ENCODE results near the gene TASP1. TPM values are rescaled to one million over a fixed set of nuclear protein-coding genes. Genes with fewer than 3 reads are reported as not detected.

Gene TASP1
- total RNA-seq, 4 donors from 2014 or later: 14.3 to 17.1 (median 15.6) TPM

GRCh38 chr20:13348311-13349234 is 290.2 kb downstream of the TASP1 start:
- H3K27me3 ChIP-seq: no peaks in the 10 kb centered on the region
- 44 to 45% methylated on average over 9 of the region's 9 CpGs for WGBS, 2 donors
- TF ChIP-seq EP300 (IDR thresholded peaks at IDR 0.05): no peak
- no peak for TF ChIP-seq POLR2A (IDR thresholded peaks at IDR 0.05)
- TF ChIP-seq CTCF (IDR thresholded peaks at IDR 0.05): no peak
- H3K27ac ChIP-seq: no peak overlapping the region
- H3K4me3 ChIP-seq: no peak overlapping the region
- H3K36me3 ChIP-seq: no peaks in the 10 kb centered on the region
- H3K9me3 ChIP-seq: no peaks in the 10 kb centered on the region
- H3K4me1 ChIP-seq: peaks cover 0 to 4% (median 0%) of the 10 kb centered on the region in 4 donors
- no peak for DNase-seq (ENCODE audit: low spot score in 2 of 2)

GRCh38 chr20:13344671-13345070 is 294.1 kb downstream of the TASP1 start:
- WGBS, 2 donors: 64 to 74% methylated on average over 9 of the region's 9 CpGs
- TF ChIP-seq EP300 (IDR thresholded peaks at IDR 0.05) (no peak), POLR2A (IDR thresholded peaks at IDR 0.05) (no peak), CTCF (IDR thresholded peaks at IDR 0.05) (no peak)
- Histone ChIP-seq H3K4me1 (peaks cover 0 to 4% (median 0%) of the 10 kb centered on the region in 4 donors), H3K27ac (no peak overlapping the region), H3K27me3 (no peaks in the 10 kb centered on the region), H3K9me3 (no peaks in the 10 kb centered on the region), H3K4me3 (no peak overlapping the region), H3K36me3 (no peaks in the 10 kb centered on the region)
- no peak for DNase-seq (ENCODE audit: low spot score in 2 of 2)

- DNase-seq (ENCODE audit: low spot score in 2 of 2): no peak
- peak overlapping the region in 1 of 4 donors; percentile 17 for H3K27ac ChIP-seq
- H3K36me3 ChIP-seq: no peaks in the 10 kb centered on the region
- no peak for TF ChIP-seq CTCF (IDR thresholded peaks at IDR 0.05)
- no peak for TF ChIP-seq EP300 (IDR thresholded peaks at IDR 0.05)
- no peak for TF ChIP-seq POLR2A (IDR thresholded peaks at IDR 0.05)
- H3K27me3 ChIP-seq: no peaks in the 10 kb centered on the region
- no peaks in the 10 kb centered on the region for H3K4me1 ChIP-seq
- WGBS, 2 donors: 72 to 74% methylated on average over 12 of the region's 12 CpGs
- H3K9me3 ChIP-seq: no peaks in the 10 kb centered on the region
- no peak overlapping the region for H3K4me3 ChIP-seq
These were observed 296.1 kb downstream of the TASP1 start for GRCh38 chr20:13342469-13343242.

GRCh38 chr20:13341737-13342393 is 296.9 kb downstream of the TASP1 start:
- no peaks in the 10 kb centered on the region for H3K9me3 ChIP-seq
- no peaks in the 10 kb centered on the region for H3K27me3 ChIP-seq
- H3K4me3 ChIP-seq: no peak overlapping the region
- no peaks in the 10 kb centered on the region for H3K4me1 ChIP-seq
- no peak overlapping the region for H3K27ac ChIP-seq
- TF ChIP-seq CTCF (IDR thresholded peaks at IDR 0.05): no peak
- no peak for TF ChIP-seq POLR2A (IDR thresholded peaks at IDR 0.05)
- TF ChIP-seq EP300 (IDR thresholded peaks at IDR 0.05): no peak
- 78 to 89% methylated on average over 9 of the region's 9 CpGs for WGBS, 2 donors
- no peak for DNase-seq (ENCODE audit: low spot score in 2 of 2)
- H3K36me3 ChIP-seq: no peaks in the 10 kb centered on the region

Measured in tibial nerve (tissue), 4 donors.